HepG2 (cell line): ENCODE results near the gene RAB2B. TPM values are rescaled to one million over a fixed set of nuclear protein-coding genes. Genes with fewer than 3 reads are reported as not detected.

ENCODE experiments used
- GFI1 ChIP-seq: sonication (generic); formaldehyde crosslinking; IDR thresholded peaks from 2 replicates; pipeline ENCODE4 v1.5.0; 2020; ENCODE audit warnings: missing genetic modification reagents, mild to moderate bottlenecking, borderline replicate concordance
- KDM5B ChIP-seq: sonication (generic); formaldehyde crosslinking; IDR thresholded peaks from 2 replicates; pipeline ENCODE4 v1.4.0; 2020; ENCODE audit warnings: missing genetic modification reagents, mild to moderate bottlenecking, borderline replicate concordance
- MAFF ChIP-seq: IDR thresholded peaks from 2 replicates; pipeline ENCODE4 v1.6.1; 2011; ENCODE audit warnings: low read depth, low read length, improper control_type of control experiment
- MTF1 ChIP-seq: sonication (generic); formaldehyde crosslinking; IDR thresholded peaks from 2 replicates; pipeline ENCODE4 v1.5.0; 2020; ENCODE audit warnings: missing genetic modification reagents
- NFATC3 ChIP-seq: sonication (generic); formaldehyde crosslinking; IDR thresholded peaks from 2 replicates; pipeline ENCODE4 v1.5.1; 2020; ENCODE audit warnings: mild to moderate bottlenecking, missing genetic modification reagents
- POLR2A ChIP-seq, 2 experiments: IDR thresholded peaks; 2 replicates each; pipeline ENCODE4 v1.6.1; 2011; ENCODE audit warnings: low read depth in 2 of 2, low read length in 2 of 2, mild to moderate bottlenecking in 1 of 2, moderate library complexity in 1 of 2; ENCODE audit not compliant: insufficient read depth in 1 of 2
- RNF2 ChIP-seq: fragments of 450-650 bp; conservative IDR thresholded peaks from 2 replicates; pipeline ENCODE4 v1.6.1; 2016; ENCODE audit warnings: low read depth
- TOE1 ChIP-seq: sonication (generic); formaldehyde crosslinking; IDR thresholded peaks from 2 replicates; pipeline ENCODE4 v1.4.0; 2020; ENCODE audit warnings: mild to moderate bottlenecking, missing genetic modification reagents
- YY1 ChIP-seq: IDR thresholded peaks from 2 replicates; pipeline ENCODE4 v1.6.1; 2011; ENCODE audit warnings: low read length, low read depth, moderate library complexity, mild to moderate bottlenecking; ENCODE audit not compliant: insufficient read depth, insufficient replicate concordance
- ZEB1 ChIP-seq: IDR thresholded peaks from 2 replicates; pipeline ENCODE4 v1.6.1; 2012; ENCODE audit warnings: mild to moderate bottlenecking, low read depth, inconsistent platforms; ENCODE audit not compliant: insufficient replicate concordance
- ZIK1 ChIP-seq: sonication (generic); formaldehyde crosslinking; IDR thresholded peaks from 2 replicates; pipeline ENCODE4 v1.5.0; 2020; ENCODE audit warnings: mild to moderate bottlenecking, low read depth, missing genetic modification reagents, borderline replicate concordance
- ZMYM2 ChIP-seq: sonication (generic); formaldehyde crosslinking; IDR thresholded peaks from 2 replicates; pipeline ENCODE4 v1.8.0; 2022; ENCODE audit warnings: mild to moderate bottlenecking, missing genetic modification reagents
- ZMYM4 ChIP-seq: sonication (generic); formaldehyde crosslinking; IDR thresholded peaks from 2 replicates; pipeline ENCODE4 v1.8.1; 2023; ENCODE audit warnings: mild to moderate bottlenecking, missing genetic modification reagents
- ZNF232 ChIP-seq: sonication (generic); formaldehyde crosslinking; IDR thresholded peaks from 2 replicates; pipeline ENCODE4 v1.4.0; 2020; ENCODE audit warnings: missing genetic modification reagents, borderline replicate concordance
- ZNF256 ChIP-seq: sonication (generic); formaldehyde crosslinking; conservative IDR thresholded peaks from 2 replicates; pipeline ENCODE4 v1.4.0; 2020; ENCODE audit warnings: missing genetic modification reagents
- ZNF367 ChIP-seq: sonication (generic); formaldehyde crosslinking; IDR thresholded peaks from 2 replicates; pipeline ENCODE4 v1.4.0; 2020; ENCODE audit warnings: missing genetic modification reagents, borderline replicate concordance
- ZNF441 ChIP-seq: sonication (generic); formaldehyde crosslinking; IDR thresholded peaks from 2 replicates; pipeline ENCODE4 v1.7.0; 2021; ENCODE audit warnings: missing genetic modification reagents, borderline replicate concordance
- ZNF546 ChIP-seq: sonication (generic); formaldehyde crosslinking; conservative IDR thresholded peaks from 2 replicates; pipeline ENCODE4 v1.8.1; 2023; ENCODE audit warnings: mild to moderate bottlenecking, missing genetic modification reagents
- ZNF562 ChIP-seq: sonication (generic); formaldehyde crosslinking; IDR thresholded peaks from 2 replicates; pipeline ENCODE4 v1.8.0; 2022; ENCODE audit warnings: missing genetic modification reagents, borderline replicate concordance
- ZNF607 ChIP-seq: sonication (generic); formaldehyde crosslinking; IDR thresholded peaks from 2 replicates; pipeline ENCODE4 v1.5.1; 2020; ENCODE audit warnings: missing genetic modification reagents, mild to moderate bottlenecking, borderline replicate concordance
- ZNF660 ChIP-seq: sonication (generic); formaldehyde crosslinking; IDR thresholded peaks from 2 replicates; pipeline ENCODE4 v1.5.1; 2020; ENCODE audit warnings: mild to moderate bottlenecking, low read depth, missing genetic modification reagents, borderline replicate concordance
- ZNF713 ChIP-seq: sonication (generic); formaldehyde crosslinking; IDR thresholded peaks from 2 replicates; pipeline ENCODE4 v1.4.0; 2020; ENCODE audit warnings: mild to moderate bottlenecking, missing genetic modification reagents
- ZNF772 ChIP-seq: sonication (generic); formaldehyde crosslinking; IDR thresholded peaks from 2 replicates; pipeline ENCODE4 v1.5.0; 2020; ENCODE audit warnings: mild to moderate bottlenecking, missing genetic modification reagents
- ZNF775 ChIP-seq: sonication (generic); formaldehyde crosslinking; IDR thresholded peaks from 2 replicates; pipeline ENCODE4 v1.4.0; 2020; ENCODE audit warnings: missing genetic modification reagents, mild to moderate bottlenecking, moderate library complexity, borderline replicate concordance
- ZNF891 ChIP-seq: sonication (generic); formaldehyde crosslinking; IDR thresholded peaks from 2 replicates; pipeline ENCODE4 v1.5.0; 2020; ENCODE audit warnings: mild to moderate bottlenecking, missing genetic modification reagents
- ZSCAN22 ChIP-seq: sonication (generic); formaldehyde crosslinking; IDR thresholded peaks from 2 replicates; pipeline ENCODE4 v1.4.0; 2020; ENCODE audit warnings: mild to moderate bottlenecking, missing genetic modification reagents
- polyA plus RNA-seq, 8 experiments: library from polyadenylated mRNA; depleted of rRNA in 3 of 8; stranded (reverse) in 7 of 8; unstranded in 1 of 8; fragments of >200 nt; fragmentation: Illumina TruSeq in 4 of 8; extraction: Trizol in 4 of 8; gene quantifications; 2 replicates each; pipeline versions ENCODE4 v1.2.1 to v1.2.3, GENCODE V29; 2011 to 2016; ENCODE audit warnings: low read depth in 4 of 8, missing spikeins in 1 of 8, mixed read lengths in 1 of 8; ENCODE audit not compliant: insufficient read depth in 1 of 8
- total RNA-seq, 5 experiments: library from RNA; depleted of rRNA; stranded (reverse); fragments of >200 nt; fragmentation: Illumina TruSeq; extraction: Trizol; gene quantifications; 2 replicates each; pipeline ENCODE4 v1.2.3, GENCODE V29; 2016; ENCODE audit warnings: low read depth in 1 of 5
- TF ChIP-seq, protein P1 (sequence below): sonication (generic); formaldehyde crosslinking; IDR thresholded peaks from 2 replicates; pipeline ENCODE4 v1.4.0; 2020; ENCODE audit warnings: mild to moderate bottlenecking, missing genetic modification reagents, borderline replicate concordance
- TF ChIP-seq, protein P2 (sequence below): sonication (generic); formaldehyde crosslinking; IDR thresholded peaks from 2 replicates; pipeline ENCODE4 v1.4.0; 2020; ENCODE audit warnings: mild to moderate bottlenecking, missing genetic modification reagents

Gene RAB2B
- total and polyA plus RNA-seq, 2 of the 13 experiments (the other 11 are each of a cell fraction or from before 2014, with no cell fraction given): 36.0 to 60.6 TPM

DNA sequence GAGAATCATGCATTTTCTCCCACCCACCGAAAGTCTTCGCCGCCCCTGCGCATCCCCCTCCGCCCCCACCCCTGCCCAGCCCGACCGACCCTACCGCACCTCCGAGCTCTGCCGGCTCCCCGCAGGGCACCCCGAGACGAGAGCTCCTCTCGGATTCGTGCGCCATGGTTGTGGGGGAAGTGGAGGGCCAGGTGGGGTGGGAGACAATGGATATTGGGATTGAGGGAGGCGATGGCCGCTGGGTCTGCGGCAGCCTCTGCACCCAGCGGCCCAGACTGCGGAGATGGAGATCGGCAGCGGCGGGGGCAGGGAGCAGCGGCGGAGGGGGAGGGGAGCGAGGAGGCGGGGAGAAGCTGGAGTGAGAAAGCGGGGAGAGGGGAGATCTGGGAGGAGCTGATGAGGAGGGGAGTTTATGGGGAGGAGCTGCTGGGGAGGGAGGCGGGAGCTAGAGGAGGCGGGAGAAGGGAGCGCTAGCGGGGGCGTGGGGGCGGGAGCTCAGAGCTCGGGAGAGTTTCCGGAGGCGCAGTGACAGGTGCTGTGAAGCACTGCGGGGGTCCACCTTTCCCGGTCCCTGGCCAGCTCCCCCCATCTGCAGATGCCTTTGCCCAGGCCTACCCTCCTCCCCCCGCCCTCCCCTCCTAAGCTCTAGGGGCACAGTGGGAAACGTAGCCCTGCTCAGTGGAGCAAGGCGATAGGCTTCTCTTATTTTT, 49.4 kb upstream of the RAB2B start, which contains the start of gene SALL2 (continued):
- TF ChIP-seq ZNF713 (CRISPR knock-in tag): no peak
- no peak for TF ChIP-seq ZNF660 (CRISPR knock-in tag)
- no peak for TF ChIP-seq ZNF256 (CRISPR knock-in tag)
- TF ChIP-seq ZNF891 (CRISPR knock-in tag): no peak
- TF ChIP-seq ZNF607 (CRISPR knock-in tag): 0 out of 2 replicates have a peak, but pooled peaks have one; percentile 23
- TF ChIP-seq TOE1: no peak
- TF ChIP-seq YY1: peak; percentile 14
- no peak for TF ChIP-seq ZNF546
- TF ChIP-seq ZNF441 (CRISPR knock-in tag): peak; percentile 34; the same call in 1 of the 2 replicates
- no peak for TF ChIP-seq KDM5B (CRISPR knock-in tag)
- TF ChIP-seq, protein P1, sequence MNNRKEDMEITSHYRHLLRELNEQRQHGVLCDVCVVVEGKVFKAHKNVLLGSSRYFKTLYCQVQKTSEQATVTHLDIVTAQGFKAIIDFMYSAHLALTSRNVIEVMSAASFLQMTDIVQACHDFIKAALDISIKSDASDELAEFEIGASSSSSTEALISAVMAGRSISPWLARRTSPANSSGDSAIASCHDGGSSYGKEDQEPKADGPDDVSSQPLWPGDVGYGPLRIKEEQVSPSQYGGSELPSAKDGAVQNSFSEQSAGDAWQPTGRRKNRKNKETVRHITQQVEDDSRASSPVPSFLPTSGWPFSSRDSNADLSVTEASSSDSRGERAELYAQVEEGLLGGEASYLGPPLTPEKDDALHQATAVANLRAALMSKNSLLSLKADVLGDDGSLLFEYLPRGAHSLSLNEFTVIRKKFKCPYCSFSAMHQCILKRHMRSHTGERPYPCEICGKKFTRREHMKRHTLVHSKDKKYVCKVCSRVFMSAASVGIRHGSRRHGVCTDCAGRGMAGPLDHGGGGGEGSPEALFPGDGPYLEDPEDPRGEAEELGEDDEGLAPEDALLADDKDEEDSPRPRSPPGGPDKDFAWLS: no peak
- peak; percentile 30; the same call in 1 of the 2 replicates for TF ChIP-seq ZMYM4 (CRISPR knock-in tag)
- no peak for TF ChIP-seq ZEB1
- TF ChIP-seq ZMYM2 (CRISPR knock-in tag): no peak
- TF ChIP-seq GFI1 (CRISPR knock-in tag): no peak
- 0 out of 2 replicates have a peak, but pooled peaks have one; percentile 32 for TF ChIP-seq ZIK1 (CRISPR knock-in tag)
- no peak for TF ChIP-seq MAFF
- no peak for TF ChIP-seq ZNF367 (CRISPR knock-in tag)
- peak in 1 of 2 experiments; percentile 93; a peak in 2 of 4 replicates for TF ChIP-seq POLR2A (IDR thresholded peaks at IDR 0.05; ENCODE audit: insufficient read depth in 1 of 2, low read depth in 2 of 2, low read length in 2 of 2)
- no peak for TF ChIP-seq ZNF562 (CRISPR knock-in tag)
- 0 out of 2 replicates have a peak, but pooled peaks have one; percentile 17 for TF ChIP-seq ZNF772
- peak; percentile 79; the same call in 1 of the 2 replicates for TF ChIP-seq ZNF232 (CRISPR knock-in tag)
- no peak for TF ChIP-seq RNF2
- no peak for TF ChIP-seq MTF1 (CRISPR knock-in tag)
- TF ChIP-seq, protein P2, sequence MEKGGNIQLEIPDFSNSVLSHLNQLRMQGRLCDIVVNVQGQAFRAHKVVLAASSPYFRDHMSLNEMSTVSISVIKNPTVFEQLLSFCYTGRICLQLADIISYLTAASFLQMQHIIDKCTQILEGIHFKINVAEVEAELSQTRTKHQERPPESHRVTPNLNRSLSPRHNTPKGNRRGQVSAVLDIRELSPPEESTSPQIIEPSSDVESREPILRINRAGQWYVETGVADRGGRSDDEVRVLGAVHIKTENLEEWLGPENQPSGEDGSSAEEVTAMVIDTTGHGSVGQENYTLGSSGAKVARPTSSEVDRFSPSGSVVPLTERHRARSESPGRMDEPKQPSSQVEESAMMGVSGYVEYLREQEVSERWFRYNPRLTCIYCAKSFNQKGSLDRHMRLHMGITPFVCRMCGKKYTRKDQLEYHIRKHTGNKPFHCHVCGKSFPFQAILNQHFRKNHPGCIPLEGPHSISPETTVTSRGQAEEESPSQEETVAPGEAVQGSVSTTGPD (CRISPR knock-in tag): no peak
- no peak for TF ChIP-seq NFATC3 (CRISPR knock-in tag)
- no peak for TF ChIP-seq ZSCAN22 (CRISPR knock-in tag)
- TF ChIP-seq ZNF775 (CRISPR knock-in tag): peak; percentile 98
